A549 treated with GW870086 at 1 μM for 4 hours (cell line): ENCODE results near the gene OR4N5. TPM values are rescaled to one million over a fixed set of nuclear protein-coding genes. Genes with fewer than 3 reads are reported as not detected.

Source experiments
- total RNA-seq: library from RNA; stranded (reverse); fragments of 200-300 nt; extraction: Qiagen RNA extraction; gene quantifications from 5 replicates; pipeline ENCODE4 v1.2.3, GENCODE V29; 2022; ENCODE audit warnings: low read depth

The OR4N5 gene, protein sequence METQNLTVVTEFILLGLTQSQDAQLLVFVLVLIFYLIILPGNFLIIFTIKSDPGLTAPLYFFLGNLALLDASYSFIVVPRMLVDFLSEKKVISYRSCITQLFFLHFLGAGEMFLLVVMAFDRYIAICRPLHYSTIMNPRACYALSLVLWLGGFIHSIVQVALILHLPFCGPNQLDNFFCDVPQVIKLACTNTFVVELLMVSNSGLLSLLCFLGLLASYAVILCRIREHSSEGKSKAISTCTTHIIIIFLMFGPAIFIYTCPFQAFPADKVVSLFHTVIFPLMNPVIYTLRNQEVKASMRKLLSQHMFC
- total RNA-seq, result not detected in 5 replicates

DNA sequence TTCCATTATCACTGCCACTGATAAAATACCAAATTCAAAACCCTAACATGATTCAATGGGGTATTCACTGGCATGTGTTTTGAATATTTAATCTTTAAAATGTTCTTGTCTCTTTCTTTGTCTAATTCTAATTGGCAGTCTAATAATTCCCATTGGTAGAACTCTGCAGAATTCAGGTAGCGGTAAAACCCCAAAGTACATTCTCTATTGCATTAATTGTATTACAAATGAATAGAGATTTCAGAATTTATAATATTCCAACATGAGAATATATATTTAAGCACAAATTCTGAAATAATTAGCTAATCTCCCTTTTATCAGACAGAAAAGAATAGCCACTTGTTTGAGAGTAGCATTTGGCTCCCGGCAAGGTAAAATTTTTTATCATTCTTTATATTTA lies at the start of gene OR4N5:
OR4N5 (plus strand) TSS at position 301 of the 400 bp plus-strand sequence. CDS start 4,916 bp downstream, outside the sequence.

DNA sequence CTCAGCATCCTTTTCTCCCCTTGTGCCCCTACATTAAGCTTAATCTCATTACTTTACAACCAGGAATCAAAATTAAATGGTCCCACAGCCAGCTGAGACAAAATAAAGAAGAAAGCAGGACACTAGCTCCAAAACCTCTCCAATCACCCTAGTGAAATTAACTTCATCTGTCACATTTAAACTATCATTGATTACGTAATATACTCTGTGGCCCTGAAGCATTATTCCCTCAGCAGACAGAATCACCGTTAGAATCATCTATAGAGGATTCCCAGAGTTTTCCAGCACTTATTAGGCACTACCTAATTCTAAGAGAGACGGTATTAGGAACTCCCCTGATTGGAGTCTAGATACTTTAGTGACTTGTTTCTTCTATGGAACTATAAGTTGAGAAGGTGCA lies 28.2 kb upstream of the OR4N5 start, which contains the start of gene OR4K17:
OR4K17 (plus strand) TSS at position 302 of the 400 bp plus-strand sequence. CDS start 6,761 bp downstream, outside the sequence.

DNA sequence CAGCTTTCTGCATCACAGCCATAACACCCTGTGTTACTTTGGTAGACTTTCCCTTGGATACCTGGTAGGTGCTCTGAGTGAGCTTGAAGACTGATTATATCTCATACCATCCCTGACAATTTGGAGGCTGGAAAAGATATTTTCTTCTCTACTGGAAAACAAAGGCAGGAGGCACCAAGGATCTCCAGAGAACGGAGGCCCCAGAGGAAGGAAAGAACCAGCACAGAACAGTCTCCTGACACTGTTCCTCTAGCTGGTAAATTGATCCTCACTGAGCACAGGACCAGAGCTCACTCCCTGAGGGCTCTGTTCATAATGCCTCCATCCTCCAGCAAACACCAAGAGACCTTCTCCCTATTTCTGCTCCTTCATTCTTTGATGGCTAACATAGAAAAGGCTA lies 52.0 kb downstream of the OR4N5 start, which contains the start of gene OR11G2:
OR11G2 (plus strand) TSS at position 301 of the 400 bp plus-strand sequence. CDS start 6,542 bp downstream, outside the sequence.

Other genes starting within 250 kb of the OR4N5 start
- not detected in 5 replicates for gene OR4K5, start 218.2 kb upstream of the OR4N5 start, total RNA-seq
- gene OR4K1, start 207.9 kb upstream of the OR4N5 start, total RNA-seq, result not detected in 5 replicates
- gene OR4K15, start 163.2 kb upstream of the OR4N5 start, total RNA-seq, result not detected in 5 replicates
- not detected in 5 replicates for gene OR4Q2, start 136.7 kb upstream of the OR4N5 start, total RNA-seq
- not detected in 5 replicates for gene OR4K14, start 119.5 kb upstream of the OR4N5 start, total RNA-seq
- not detected in 5 replicates for gene OR4K13, start 102.8 kb upstream of the OR4N5 start, total RNA-seq
- gene OR4L1, start 78.8 kb upstream of the OR4N5 start, total RNA-seq, result not detected in 5 replicates
- gene OR4K17, start 28.1 kb upstream of the OR4N5 start, total RNA-seq, result not detected in 5 replicates
- not detected in 5 replicates for gene OR11G2, start 52.1 kb downstream of the OR4N5 start, total RNA-seq
- not detected in 5 replicates for gene OR11H6, start 84.9 kb downstream of the OR4N5 start, total RNA-seq
- not detected in 5 replicates for gene OR11H7, start 90.2 kb downstream of the OR4N5 start, total RNA-seq
- gene OR11H4, start 100.5 kb downstream of the OR4N5 start, total RNA-seq, result not detected in 5 replicates
- gene TTC5, start 167.1 kb downstream of the OR4N5 start, total RNA-seq, result 15.0 to 26.9 TPM (median 20.1 TPM) in 5 replicates
- gene CCNB1IP1, start 194.5 kb downstream of the OR4N5 start, total RNA-seq, result 37.5 to 48.0 TPM (median 40.6 TPM) in 5 replicates
- gene PARP2, start 204.8 kb downstream of the OR4N5 start, total RNA-seq, result 17.2 to 23.2 TPM (median 19.6 TPM) in 5 replicates